Measurements from ENCODE around the gene GPNMB. TPM values are rescaled to one million over a fixed set of nuclear protein-coding genes. Genes with fewer than 3 reads are reported as not detected.
A peak's percentile ranks its signal among the peaks of the same experiment; 100 is the strongest.

Gene GPNMB
- polyA plus RNA-seq, 3 donors = 1.3 to 3.0 (median 1.5) TPM

GRCh38 chr7:23292623-23293022, 46.0 kb downstream of the GPNMB start:
- H3K4me1 Mint-ChIP-seq = peaks cover 9% of the 10 kb centered on the region
- H3K36me3 Mint-ChIP-seq = no peaks in the 10 kb centered on the region
- intact Hi-C loops (cut with micrococcal nuclease) = no loop called here

GRCh38 chr7:23293500-23294073, 47.0 kb downstream of the GPNMB start:
- 100% methylated on average over 5 of the region's 12 CpGs for WGBS (ENCODE audit: insufficient coverage)

More at GRCh38 chr7:23292623-23293022, 46.0 kb downstream of the GPNMB start:
- Histone ChIP-seq H4K20me1 (ENCODE audit: insufficient read depth, low read length) (no peaks in the 10 kb centered on the region), H3K4me2 (replicated peaks; ENCODE audit: extremely low read depth, low read length, poor library complexity, severe bottlenecking) (no peak overlapping the region), H2AFZ (ENCODE audit: insufficient read depth, low read depth, low read length, poor library complexity, severe bottlenecking) (no peak overlapping the region), H3K4me1 (ENCODE audit: control insufficient read depth in 1 of 2, insufficient read depth in 2 of 2, low read length in 2 of 2) (peaks cover 4 to 14% of the 10 kb centered on the region in 2 donors), H3K4me3 (replicated peaks in 1 of 3; ENCODE audit: low read depth in 2 of 3, low read length in 3 of 3) (no peak overlapping the region), H3K9me3 (replicated peaks in 1 of 2; ENCODE audit: control insufficient read depth in 1 of 2, insufficient read depth in 1 of 2, low read length in 2 of 2) (peaks cover 0 to under 1% of the 10 kb centered on the region in 2 donors), H3K36me3 (replicated peaks in 1 of 2; ENCODE audit: control insufficient read depth in 1 of 2, insufficient read depth in 2 of 2, low read length in 2 of 2) (no peaks in the 10 kb centered on the region), H3K79me2 (ENCODE audit: insufficient read depth, low read length) (no peaks in the 10 kb centered on the region), H3K9ac (ENCODE audit: insufficient read depth, low read length, poor library complexity, severe bottlenecking) (no peak overlapping the region), H3K27ac (ENCODE audit: low read depth in 1 of 2, low read length in 2 of 2) (no peak overlapping the region), H3K27me3 (ENCODE audit: control insufficient read depth in 2 of 2, insufficient read depth in 2 of 2, low read length in 2 of 2) (no peaks in the 10 kb centered on the region)
- no peak for DNase-seq
- TF ChIP-seq CTCF (IDR thresholded peaks at IDR 0.05) = no peak
- Mint-ChIP-seq H3K4me3 (no peak overlapping the region), H3K9me3 (peaks cover 0 to 6% (median 2%) of the 10 kb centered on the region in 7 donors), H3K27ac (no peak overlapping the region), H3K27me3 (ENCODE audit: low read depth in 3 of 3) (no peaks in the 10 kb centered on the region)
- 80% methylated on average over 1 of the region's 4 CpGs for WGBS (ENCODE audit: insufficient coverage)

More at GRCh38 chr7:23293500-23294073, 47.0 kb downstream of the GPNMB start:
- Histone ChIP-seq H3K9ac (ENCODE audit: insufficient read depth, low read length, poor library complexity, severe bottlenecking) (no peak overlapping the region), H3K27ac (ENCODE audit: low read depth in 1 of 2, low read length in 2 of 2) (no peak overlapping the region), H3K27me3 (ENCODE audit: control insufficient read depth in 2 of 2, insufficient read depth in 2 of 2, low read length in 2 of 2) (no peaks in the 10 kb centered on the region), H3K79me2 (ENCODE audit: insufficient read depth, low read length) (no peaks in the 10 kb centered on the region), H2AFZ (ENCODE audit: insufficient read depth, low read depth, low read length, poor library complexity, severe bottlenecking) (no peak overlapping the region), H3K4me2 (replicated peaks; ENCODE audit: extremely low read depth, low read length, poor library complexity, severe bottlenecking) (no peak overlapping the region), H3K36me3 (replicated peaks in 1 of 2; ENCODE audit: control insufficient read depth in 1 of 2, insufficient read depth in 2 of 2, low read length in 2 of 2) (no peaks in the 10 kb centered on the region), H4K20me1 (ENCODE audit: insufficient read depth, low read length) (no peaks in the 10 kb centered on the region), H3K9me3 (replicated peaks in 1 of 2; ENCODE audit: control insufficient read depth in 1 of 2, insufficient read depth in 1 of 2, low read length in 2 of 2) (no peaks in the 10 kb centered on the region), H3K4me3 (replicated peaks in 1 of 3; ENCODE audit: low read depth in 2 of 3, low read length in 3 of 3) (no peak overlapping the region), H3K4me1 (ENCODE audit: control insufficient read depth in 1 of 2, insufficient read depth in 2 of 2, low read length in 2 of 2) (peaks cover 3 to 10% of the 10 kb centered on the region in 2 donors)
- peaks cover 0 to 3% (median 0%) of the 10 kb centered on the region in 3 donors for H3K27me3 Mint-ChIP-seq (ENCODE audit: low read depth in 3 of 3)
- no peak for TF ChIP-seq CTCF (IDR thresholded peaks at IDR 0.05)
- peaks cover 6% of the 10 kb centered on the region for H3K4me1 Mint-ChIP-seq
- intact Hi-C loops (cut with micrococcal nuclease) = no loop called here
- H3K27ac Mint-ChIP-seq = peak overlapping the region in 1 of 7 donors; percentile 20
- DNase-seq = no peak
- no peaks in the 10 kb centered on the region for H3K36me3 Mint-ChIP-seq
- H3K4me3 Mint-ChIP-seq = no peak overlapping the region
- H3K9me3 Mint-ChIP-seq = peaks cover 0 to 2% (median 0%) of the 10 kb centered on the region in 7 donors
